Measurements from ENCODE around the gene PATJ. TPM values are rescaled to one million over a fixed set of nuclear protein-coding genes. Genes with fewer than 3 reads are reported as not detected.
A peak's percentile ranks its signal among the peaks of the same experiment; 100 is the strongest.
"Not testable (repeated sequence)": the region's sequence is repeated elsewhere in the genome, so short reads cannot be mapped to it uniquely, and the experiment has no call there.

The PATJ gene
- total and polyA plus RNA-seq, 2 donors (not counting 3 experiments of a cell fraction or from before 2014, with no cell fraction given): 1.1 to 3.0 TPM

- H3K79me2 ChIP-seq (ENCODE audit: control insufficient read depth, insufficient read depth, low read length): peaks cover 31% of the 10 kb centered on the region
- POLR2A ChIA-PET: no interaction called here
Measured at GRCh38 chr1:61709908-61710289, 32.4 kb upstream of the PATJ start.

DNA sequence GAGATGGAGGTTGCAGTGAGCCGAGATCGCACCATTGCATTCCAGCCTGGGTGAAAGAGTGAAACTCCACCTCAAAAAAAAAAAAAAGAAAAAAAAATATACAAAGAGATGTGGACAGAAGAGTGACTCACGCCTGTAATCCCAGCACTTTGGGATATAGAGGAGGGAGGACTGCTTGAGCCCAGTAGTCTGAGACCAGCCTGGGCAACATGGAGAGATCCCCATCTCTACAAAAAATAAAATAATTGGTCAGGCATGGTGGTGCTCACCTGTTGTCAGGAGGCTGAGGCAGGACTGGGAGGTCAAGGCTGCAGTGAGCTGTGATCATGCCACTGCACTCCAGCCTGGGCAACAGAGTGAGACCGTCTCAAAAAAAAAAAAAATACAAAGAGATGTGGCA is 31.0 kb upstream of the PATJ start:
- H3K4me1 ChIP-seq (ENCODE audit: control insufficient read depth, extremely low read depth, insufficient read depth, low read length); POLR2A ChIA-PET; CTCF ChIA-PET; H3K27ac ChIP-seq (ENCODE audit: insufficient read depth, low read depth, low read length); H4K20me1 ChIP-seq (replicated peaks; ENCODE audit: control insufficient read depth, extremely low read depth, insufficient read depth, low read length); H2AFZ ChIP-seq (ENCODE audit: low read depth, low read length); dilution Hi-C loops (cut with MboI; ENCODE audit: extremely low pct_ligation_motif_present, low sequenced_read_pairs); BruUV-seq (replicated peaks); DNase-seq (ENCODE audit: low read depth, low spot score); H3K9me1 ChIP-seq (replicated peaks; ENCODE audit: control insufficient read depth, extremely low read depth, insufficient read depth, low read length); H3K9me3 ChIP-seq (replicated peaks; ENCODE audit: control insufficient read depth, insufficient read depth, low read length); H3K4me3 ChIP-seq (replicated peaks in 1 of 3; ENCODE audit: insufficient read depth in 1 of 3, low read depth in 1 of 3, low read length in 3 of 3); H3K36me3 ChIP-seq (ENCODE audit: control insufficient read depth in 2 of 2, extremely low read depth in 1 of 2, insufficient read depth in 2 of 2, low read length in 2 of 2); H3K4me2 ChIP-seq (ENCODE audit: insufficient read depth, low read length); intact Hi-C loops (cut with micrococcal nuclease); H3K27me3 ChIP-seq (ENCODE audit: control insufficient read depth in 2 of 2, insufficient read depth in 2 of 2, low read length in 2 of 2); H3K9ac ChIP-seq (replicated peaks; ENCODE audit: extremely low read depth, insufficient read depth, low read length): not testable (repeated sequence)
- peaks cover 40% of the 10 kb centered on the region for H3K79me2 ChIP-seq (ENCODE audit: control insufficient read depth, insufficient read depth, low read length)
- peak; percentile 15 for FAIRE-seq

More at GRCh38 chr1:61709908-61710289, 32.4 kb upstream of the PATJ start:
- Histone ChIP-seq H3K4me2 (ENCODE audit: insufficient read depth, low read length) (no peak overlapping the region), H3K27me3 (ENCODE audit: control insufficient read depth in 2 of 2, insufficient read depth in 2 of 2, low read length in 2 of 2) (no peaks in the 10 kb centered on the region), H3K4me3 (replicated peaks in 1 of 3; ENCODE audit: insufficient read depth in 1 of 3, low read depth in 1 of 3, low read length in 3 of 3) (no peak overlapping the region), H3K4me1 (ENCODE audit: control insufficient read depth, extremely low read depth, insufficient read depth, low read length) (no peaks in the 10 kb centered on the region), H3K9me3 (replicated peaks; ENCODE audit: control insufficient read depth, insufficient read depth, low read length) (no peaks in the 10 kb centered on the region), H3K9ac (replicated peaks; ENCODE audit: extremely low read depth, insufficient read depth, low read length) (no peak overlapping the region), H2AFZ (ENCODE audit: low read depth, low read length) (no peak overlapping the region), H3K27ac (ENCODE audit: insufficient read depth, low read depth, low read length) (no peak overlapping the region), H3K9me1 (replicated peaks; ENCODE audit: control insufficient read depth, extremely low read depth, insufficient read depth, low read length) (no peaks in the 10 kb centered on the region), H3K36me3 (ENCODE audit: control insufficient read depth in 2 of 2, extremely low read depth in 1 of 2, insufficient read depth in 2 of 2, low read length in 2 of 2) (peaks cover 4 to 7% of the 10 kb centered on the region in 2 experiments), H4K20me1 (replicated peaks; ENCODE audit: control insufficient read depth, extremely low read depth, insufficient read depth, low read length) (no peaks in the 10 kb centered on the region)
- FAIRE-seq: no peak
- dilution Hi-C loops (cut with MboI; ENCODE audit: extremely low pct_ligation_motif_present, low sequenced_read_pairs): no loop called here
- DNase-seq (ENCODE audit: low read depth, low spot score): no peak
- CTCF ChIA-PET: no interaction called here
- no TSS peak for BruUV-seq (replicated peaks)
- intact Hi-C loops (cut with micrococcal nuclease): no loop called here
- TF ChIP-seq FOS (IDR thresholded peaks at IDR 0.05; ENCODE audit: borderline replicate concordance, insufficient read depth, low read length) (no peak), MYC (IDR thresholded peaks at IDR 0.05; ENCODE audit: low read depth, low read length) (no peak), POLR2AphosphoS5 (IDR thresholded peaks at IDR 0.05; ENCODE audit: insufficient read depth, low read depth, low read length) (no peak), JUN (IDR thresholded peaks at IDR 0.05; ENCODE audit: borderline replicate concordance, insufficient read depth, insufficient read length, low read depth) (no peak)
- TF ChIP-seq, protein P1, sequence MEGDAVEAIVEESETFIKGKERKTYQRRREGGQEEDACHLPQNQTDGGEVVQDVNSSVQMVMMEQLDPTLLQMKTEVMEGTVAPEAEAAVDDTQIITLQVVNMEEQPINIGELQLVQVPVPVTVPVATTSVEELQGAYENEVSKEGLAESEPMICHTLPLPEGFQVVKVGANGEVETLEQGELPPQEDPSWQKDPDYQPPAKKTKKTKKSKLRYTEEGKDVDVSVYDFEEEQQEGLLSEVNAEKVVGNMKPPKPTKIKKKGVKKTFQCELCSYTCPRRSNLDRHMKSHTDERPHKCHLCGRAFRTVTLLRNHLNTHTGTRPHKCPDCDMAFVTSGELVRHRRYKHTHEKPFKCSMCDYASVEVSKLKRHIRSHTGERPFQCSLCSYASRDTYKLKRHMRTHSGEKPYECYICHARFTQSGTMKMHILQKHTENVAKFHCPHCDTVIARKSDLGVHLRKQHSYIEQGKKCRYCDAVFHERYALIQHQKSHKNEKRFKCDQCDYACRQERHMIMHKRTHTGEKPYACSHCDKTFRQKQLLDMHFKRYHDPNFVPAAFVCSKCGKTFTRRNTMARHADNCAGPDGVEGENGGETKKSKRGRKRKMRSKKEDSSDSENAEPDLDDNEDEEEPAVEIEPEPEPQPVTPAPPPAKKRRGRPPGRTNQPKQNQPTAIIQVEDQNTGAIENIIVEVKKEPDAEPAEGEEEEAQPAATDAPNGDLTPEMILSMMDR (IDR thresholded peaks at IDR 0.05; ENCODE audit: extremely low read depth in 1 of 2, insufficient read depth in 1 of 2, low read depth in 1 of 2, low read length in 2 of 2): no peak

Measured in endothelial cell of umbilical vein (primary cell).